Panc1 (cell line): ENCODE measurements around the gene TLE3. TPM values are rescaled to one million over a fixed set of nuclear protein-coding genes. Genes with fewer than 3 reads are reported as not detected.
A peak's percentile ranks its signal among the peaks of the same experiment; 100 is the strongest.

ENCODE experiments used
- ATAC-seq: fragments of 200-7000 bp; cut with Tn5 transposase; 2 replicates; pipeline ENCODE4 v1.9.1; 2020; ENCODE audit warnings: mild to moderate bottlenecking, moderate library complexity
- BruUV-seq: library from RNA; stranded (reverse); fragments of 400-500 nt; replicated peaks from 2 replicates; lab custom pipeline; 2021; lab: Mats Ljungman, UMichigan
- CTCF ChIA-PET: fragments of 300-600 bp; sonication (Branson Sonifier 250); formaldehyde crosslinking; loops from one replicate; lab custom pipeline; 2022; ENCODE audit warnings: antibody characterized with exemption; lab: Charles Lee
- POLR2A ChIA-PET: fragments of 300-600 bp; sonication (Branson Sonifier 250); formaldehyde crosslinking; loops from one replicate; lab custom pipeline; 2022; ENCODE audit warnings: antibody characterized with exemption; lab: Charles Lee
- DNase-seq: peaks from one replicate; pipeline ENCODE4 v3.0.0-alpha.2; 2010; ENCODE audit warnings: low read depth, low spot score
- H3K27ac ChIP-seq: 2 replicates; pipeline ENCODE4 v1.5.1; 2011; ENCODE audit warnings: mild to moderate bottlenecking, low read length, inconsistent platforms
- H3K27me3 ChIP-seq: fragments of 200-500 bp; sonication (Bioruptor generic); 2 replicates; pipeline ENCODE4 v1.6.0; 2014; ENCODE audit warnings: low read length, inconsistent platforms; ENCODE audit not compliant: control insufficient read depth, insufficient read depth
- H3K36me3 ChIP-seq: fragments of 200-500 bp; sonication (Bioruptor generic); 2 replicates; pipeline ENCODE4 v1.5.1; 2014; ENCODE audit warnings: inconsistent platforms, mild to moderate bottlenecking, low read length, moderate library complexity; ENCODE audit not compliant: control insufficient read depth, insufficient read depth
- H3K4me1 ChIP-seq: 2 replicates; pipeline ENCODE4 v1.5.1; 2011; ENCODE audit warnings: inconsistent platforms, mild to moderate bottlenecking, low read length, moderate library complexity; ENCODE audit not compliant: control insufficient read depth, insufficient read depth
- H3K4me3 ChIP-seq, 2 experiments: 2 replicates each; pipeline ENCODE4 v1.5.1; 2011 to 2012; ENCODE audit warnings: low read depth in 2 of 2, low read length in 2 of 2, mild to moderate bottlenecking in 2 of 2, inconsistent platforms in 1 of 2, moderate library complexity in 1 of 2
- H3K9me3 ChIP-seq: fragments of 200-500 bp; sonication (Bioruptor generic); 2 replicates; pipeline ENCODE4 v1.5.1; 2014; ENCODE audit warnings: low read depth, mild to moderate bottlenecking, inconsistent platforms, low read length, moderate library complexity; ENCODE audit not compliant: control insufficient read depth, insufficient read depth
- POLR2AphosphoS5 ChIP-seq: IDR thresholded peaks from 2 replicates; pipeline ENCODE4 v1.6.1; 2012; ENCODE audit warnings: mild to moderate bottlenecking, low read depth, low read length, moderate library complexity
- SIN3A ChIP-seq: IDR thresholded peaks from 2 replicates; pipeline ENCODE4 v1.6.1; 2012; ENCODE audit warnings: low read depth, mild to moderate bottlenecking, low read length, moderate library complexity, borderline replicate concordance; ENCODE audit not compliant: insufficient read depth
- TCF7L2 ChIP-seq: IDR thresholded peaks from 2 replicates; pipeline ENCODE4 v1.6.1; 2011; ENCODE audit warnings: mild to moderate bottlenecking, low read depth, low read length, inconsistent platforms
- in situ Hi-C: cut with HindIII; loops from 2 replicates; pipeline ENCODE4 v1.10.0; 2016; ENCODE audit warnings: low sequenced_read_pairs, low pct_unique_long_range_greater_than_20kb
- intact Hi-C: fragments of 100-400 bp; cut with micrococcal nuclease; formaldehyde crosslinking; loops from one replicate; pipeline ENCODE4 v1.10.0; 2022; ENCODE audit not compliant: unreplicated experiment
- total RNA-seq: library from RNA; stranded (reverse); gene quantifications from one replicate; pipeline ENCODE4 v1.2.1, GENCODE V29; 2021; ENCODE audit not compliant: unreplicated experiment
- TF ChIP-seq, protein P1 (sequence below), 2 experiments: IDR thresholded peaks; 2 replicates each; pipeline ENCODE4 v1.6.1; 2011 to 2012; ENCODE audit warnings: low read depth in 2 of 2, control low read depth in 1 of 2, low read length in 1 of 2, mild to moderate bottlenecking in 1 of 2, moderate library complexity in 1 of 2; ENCODE audit not compliant: insufficient read depth in 1 of 2
- TF ChIP-seq, protein P2 (sequence below): fragments of 450-650 bp; IDR thresholded peaks from 2 replicates; pipeline ENCODE4 v1.5.1; 2017; ENCODE audit warnings: mild to moderate bottlenecking

The TLE3 gene
- total RNA-seq, 1 experiment from 2014 or later, result 132 TPM

DNA sequence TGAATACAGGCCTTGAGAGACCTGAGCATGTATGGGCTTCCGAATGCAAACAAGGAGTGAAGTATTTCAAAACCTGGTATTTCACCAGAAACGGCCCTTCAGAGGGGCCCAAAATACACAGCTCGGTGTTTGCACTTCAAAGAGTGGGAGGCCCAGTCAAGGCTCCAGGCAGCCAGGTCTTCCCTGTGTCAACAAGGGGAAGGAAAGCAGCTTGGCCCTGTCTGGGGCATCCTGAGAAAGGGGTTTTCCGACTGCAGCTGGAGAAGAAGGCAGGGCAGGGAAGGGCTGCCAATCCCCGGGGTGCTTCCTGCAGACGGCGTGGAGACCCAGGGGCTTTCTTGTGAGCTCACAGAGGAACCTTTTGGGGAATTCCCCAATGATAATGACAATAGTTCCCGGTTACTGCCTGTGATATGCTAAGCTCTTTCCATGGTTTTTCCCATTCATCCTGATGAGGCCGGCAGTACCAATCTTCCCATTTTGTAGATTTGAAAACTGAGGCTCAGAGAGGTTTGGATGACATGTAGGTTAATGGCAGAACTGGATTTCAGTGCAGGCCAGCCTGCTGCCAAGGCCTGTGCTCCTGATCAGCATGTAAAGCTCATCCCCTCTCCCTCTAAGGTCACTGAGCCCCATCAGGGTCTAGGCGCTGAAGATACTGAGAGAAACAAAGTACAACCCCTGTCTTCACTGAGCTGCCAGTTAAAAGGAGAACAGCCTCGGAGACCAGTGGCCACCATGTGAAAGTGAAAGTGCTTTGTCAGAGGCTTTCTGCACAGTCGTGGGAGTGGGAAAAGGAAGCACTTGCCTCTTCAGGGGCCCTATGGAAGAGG, 43.0 kb upstream of the TLE3 start:
- POLR2A ChIA-PET, result no interaction called here
- Histone ChIP-seq H3K36me3 (no peaks in the 10 kb centered on the region), H3K27ac (peak overlapping the region; percentile 60), H3K27me3 (no peaks in the 10 kb centered on the region), H3K4me1 (peaks cover 7% of the 10 kb centered on the region), H3K4me3 (peak overlapping the region in 1 of 2 experiments; percentile 25; a peak in 2 of 4 replicates), H3K9me3 (no peaks in the 10 kb centered on the region)
- in situ Hi-C loops (no loop called here), intact Hi-C loops (no loop called here)
- DNase-seq (no peak), ATAC-seq (peak; percentile 70)
- CTCF ChIA-PET, result interaction anchor here (0.6 kb wide), 1 partner anchor 445 kb away, joined by 3 read pairs; no protein-coding TSS in a partner anchor
- TF ChIP-seq, protein P1, sequence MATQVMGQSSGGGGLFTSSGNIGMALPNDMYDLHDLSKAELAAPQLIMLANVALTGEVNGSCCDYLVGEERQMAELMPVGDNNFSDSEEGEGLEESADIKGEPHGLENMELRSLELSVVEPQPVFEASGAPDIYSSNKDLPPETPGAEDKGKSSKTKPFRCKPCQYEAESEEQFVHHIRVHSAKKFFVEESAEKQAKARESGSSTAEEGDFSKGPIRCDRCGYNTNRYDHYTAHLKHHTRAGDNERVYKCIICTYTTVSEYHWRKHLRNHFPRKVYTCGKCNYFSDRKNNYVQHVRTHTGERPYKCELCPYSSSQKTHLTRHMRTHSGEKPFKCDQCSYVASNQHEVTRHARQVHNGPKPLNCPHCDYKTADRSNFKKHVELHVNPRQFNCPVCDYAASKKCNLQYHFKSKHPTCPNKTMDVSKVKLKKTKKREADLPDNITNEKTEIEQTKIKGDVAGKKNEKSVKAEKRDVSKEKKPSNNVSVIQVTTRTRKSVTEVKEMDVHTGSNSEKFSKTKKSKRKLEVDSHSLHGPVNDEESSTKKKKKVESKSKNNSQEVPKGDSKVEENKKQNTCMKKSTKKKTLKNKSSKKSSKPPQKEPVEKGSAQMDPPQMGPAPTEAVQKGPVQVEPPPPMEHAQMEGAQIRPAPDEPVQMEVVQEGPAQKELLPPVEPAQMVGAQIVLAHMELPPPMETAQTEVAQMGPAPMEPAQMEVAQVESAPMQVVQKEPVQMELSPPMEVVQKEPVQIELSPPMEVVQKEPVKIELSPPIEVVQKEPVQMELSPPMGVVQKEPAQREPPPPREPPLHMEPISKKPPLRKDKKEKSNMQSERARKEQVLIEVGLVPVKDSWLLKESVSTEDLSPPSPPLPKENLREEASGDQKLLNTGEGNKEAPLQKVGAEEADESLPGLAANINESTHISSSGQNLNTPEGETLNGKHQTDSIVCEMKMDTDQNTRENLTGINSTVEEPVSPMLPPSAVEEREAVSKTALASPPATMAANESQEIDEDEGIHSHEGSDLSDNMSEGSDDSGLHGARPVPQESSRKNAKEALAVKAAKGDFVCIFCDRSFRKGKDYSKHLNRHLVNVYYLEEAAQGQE (IDR thresholded peaks at IDR 0.05; ENCODE audit: insufficient read depth in 1 of 2, low read depth in 2 of 2, low read length in 1 of 2), result no peak
- TF ChIP-seq TCF7L2 (no peak), SIN3A (no peak), POLR2AphosphoS5 (no peak)
- TF ChIP-seq, protein P2, sequence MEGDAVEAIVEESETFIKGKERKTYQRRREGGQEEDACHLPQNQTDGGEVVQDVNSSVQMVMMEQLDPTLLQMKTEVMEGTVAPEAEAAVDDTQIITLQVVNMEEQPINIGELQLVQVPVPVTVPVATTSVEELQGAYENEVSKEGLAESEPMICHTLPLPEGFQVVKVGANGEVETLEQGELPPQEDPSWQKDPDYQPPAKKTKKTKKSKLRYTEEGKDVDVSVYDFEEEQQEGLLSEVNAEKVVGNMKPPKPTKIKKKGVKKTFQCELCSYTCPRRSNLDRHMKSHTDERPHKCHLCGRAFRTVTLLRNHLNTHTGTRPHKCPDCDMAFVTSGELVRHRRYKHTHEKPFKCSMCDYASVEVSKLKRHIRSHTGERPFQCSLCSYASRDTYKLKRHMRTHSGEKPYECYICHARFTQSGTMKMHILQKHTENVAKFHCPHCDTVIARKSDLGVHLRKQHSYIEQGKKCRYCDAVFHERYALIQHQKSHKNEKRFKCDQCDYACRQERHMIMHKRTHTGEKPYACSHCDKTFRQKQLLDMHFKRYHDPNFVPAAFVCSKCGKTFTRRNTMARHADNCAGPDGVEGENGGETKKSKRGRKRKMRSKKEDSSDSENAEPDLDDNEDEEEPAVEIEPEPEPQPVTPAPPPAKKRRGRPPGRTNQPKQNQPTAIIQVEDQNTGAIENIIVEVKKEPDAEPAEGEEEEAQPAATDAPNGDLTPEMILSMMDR, result no peak
- no TSS peak for BruUV-seq

DNA sequence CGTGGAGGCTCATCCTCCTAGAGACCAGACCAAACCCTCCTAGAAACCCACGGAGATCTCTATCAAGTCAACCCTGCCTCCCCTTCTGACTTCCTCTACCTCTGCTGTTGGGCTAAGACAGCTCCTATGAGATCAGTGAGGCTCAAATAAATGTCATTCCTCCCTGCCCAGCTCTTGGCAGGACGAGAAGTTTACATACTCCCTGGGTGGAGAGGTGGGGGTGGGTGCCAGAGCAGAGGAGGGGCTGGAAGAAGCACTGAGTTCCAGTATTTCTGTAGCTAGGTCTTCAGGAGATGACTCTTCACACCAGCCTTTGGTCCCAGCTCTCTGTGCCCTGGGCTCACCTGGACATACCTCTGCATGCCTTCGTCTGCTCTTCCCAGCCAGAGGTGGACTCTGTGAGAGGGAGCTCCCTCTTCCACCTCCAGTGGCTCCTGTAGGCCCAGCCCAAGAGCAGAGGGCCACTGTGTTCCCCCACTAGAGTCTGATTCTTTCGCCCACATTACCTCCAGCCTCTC, 42.4 kb upstream of the TLE3 start:
- no peak overlapping the region for H3K27ac ChIP-seq
- BruUV-seq, result no TSS peak
- no peaks in the 10 kb centered on the region for H3K36me3 ChIP-seq
- intact Hi-C loops (no loop called here), in situ Hi-C loops (no loop called here)
- CTCF ChIA-PET, result interaction anchor here (0.6 kb wide), 1 partner anchor 446 kb away, joined by 3 read pairs; no protein-coding TSS in a partner anchor
- DNase-seq, result no peak
- POLR2A ChIA-PET, result no interaction called here
- no peaks in the 10 kb centered on the region for H3K9me3 ChIP-seq
- peaks cover 7% of the 10 kb centered on the region for H3K4me1 ChIP-seq
- peak; percentile 27; the same call in 1 of the 2 replicates for ATAC-seq
- TF ChIP-seq POLR2AphosphoS5 (no peak), SIN3A (no peak), TCF7L2 (no peak)
- TF ChIP-seq, protein P1 (IDR thresholded peaks at IDR 0.05; ENCODE audit: insufficient read depth in 1 of 2, low read depth in 2 of 2, low read length in 1 of 2), result no peak
- TF ChIP-seq, protein P2, result no peak
- no peaks in the 10 kb centered on the region for H3K27me3 ChIP-seq
- no peak overlapping the region for H3K4me3 ChIP-seq
